HL-60/S4 (cell line): ENCODE measurements around the gene ABCD4.
"Not testable (repeated sequence)": the region's sequence is repeated elsewhere in the genome, so short reads cannot be mapped to it uniquely, and the experiment has no call there.

Experiments
- in situ Hi-C: fragments of 300-500 bp; cut with MboI; formaldehyde crosslinking; loops from 2 replicates; pipeline ENCODE4 v1.14.3; 2022; ENCODE audit warnings: low sequenced_read_pairs

ABCD4 gene

GRCh38 chr14:74308695-74309094, 6.0 kb upstream of the ABCD4 start:
- in situ Hi-C loops = no loop called here

GRCh38 chr14:74302152-74302628, 544 bp downstream of the ABCD4 start:
- in situ Hi-C loops = no loop called here

GRCh38 chr14:74301594-74302151, 1.1 kb downstream of the ABCD4 start:
- in situ Hi-C loops = no loop called here

DNA sequence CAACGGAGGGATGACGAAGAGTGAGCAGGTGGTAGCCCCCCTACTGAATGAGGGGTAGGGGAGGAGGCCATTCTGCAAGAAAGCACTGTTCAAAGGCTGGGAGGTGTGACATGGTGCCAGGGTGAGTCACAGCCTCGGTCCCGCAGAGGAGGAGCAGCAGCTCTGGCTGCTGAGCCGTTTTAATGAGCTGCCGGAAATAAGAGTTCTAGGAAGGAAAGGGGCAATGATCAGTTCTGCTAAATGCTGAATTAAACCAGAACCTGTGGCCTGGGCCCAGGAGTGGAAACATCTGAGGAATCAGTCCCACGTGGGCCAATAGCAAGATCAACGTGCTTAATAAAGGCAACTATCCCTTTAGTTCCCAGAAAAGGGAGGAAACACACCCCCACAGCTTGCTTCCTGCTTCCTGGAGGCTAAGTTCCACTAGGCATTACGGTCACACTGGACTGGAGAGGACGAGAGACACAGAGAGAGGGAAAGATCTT, 3.6 kb downstream of the ABCD4 start:
- in situ Hi-C loops = no loop called here

GRCh38 chr14:74297986-74298385, 4.7 kb downstream of the ABCD4 start:
- in situ Hi-C loops = no loop called here

DNA sequence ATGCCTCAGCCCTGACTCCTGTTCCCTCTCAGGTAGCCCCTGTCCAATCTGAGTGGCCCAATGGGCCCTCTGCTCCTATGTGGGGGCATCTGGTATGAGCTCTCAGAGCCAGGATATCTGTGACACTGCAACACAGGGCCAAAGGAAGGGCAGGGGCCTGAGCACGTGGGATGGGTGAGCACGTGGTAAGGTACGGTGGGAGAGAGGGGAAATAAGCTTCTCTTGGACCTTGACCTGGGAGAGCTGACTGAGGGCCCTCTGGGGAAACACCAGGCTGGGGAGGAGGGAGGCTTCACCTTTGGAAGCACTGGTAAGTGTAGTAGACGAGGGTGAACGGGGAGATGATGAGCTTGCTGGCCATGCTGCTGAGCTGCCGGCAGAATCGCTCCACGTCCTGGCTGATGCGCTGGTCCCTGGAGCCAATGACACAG, 6.7 kb downstream of the ABCD4 start:
- in situ Hi-C loops = no loop called here

DNA sequence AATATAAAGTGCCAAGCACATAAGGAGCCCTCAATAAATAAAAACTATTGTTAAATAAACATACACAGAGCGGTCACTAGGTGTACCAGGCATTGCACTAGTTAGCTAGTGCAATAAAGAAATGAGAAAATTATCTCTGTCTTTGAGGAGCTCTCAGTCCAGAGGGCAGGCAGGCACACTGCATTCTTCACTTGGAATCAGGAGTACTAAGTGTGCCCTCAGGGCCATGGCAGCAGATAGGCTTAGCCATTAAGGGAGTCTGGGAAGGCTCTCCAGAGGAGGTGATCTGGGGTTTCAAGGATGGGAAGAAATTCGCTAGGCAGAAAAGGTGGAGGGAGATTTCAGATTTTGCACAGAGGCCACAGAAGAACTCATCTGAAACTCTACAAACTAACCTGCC, 9.1 kb downstream of the ABCD4 start:
- in situ Hi-C loops = no loop called here

DNA sequence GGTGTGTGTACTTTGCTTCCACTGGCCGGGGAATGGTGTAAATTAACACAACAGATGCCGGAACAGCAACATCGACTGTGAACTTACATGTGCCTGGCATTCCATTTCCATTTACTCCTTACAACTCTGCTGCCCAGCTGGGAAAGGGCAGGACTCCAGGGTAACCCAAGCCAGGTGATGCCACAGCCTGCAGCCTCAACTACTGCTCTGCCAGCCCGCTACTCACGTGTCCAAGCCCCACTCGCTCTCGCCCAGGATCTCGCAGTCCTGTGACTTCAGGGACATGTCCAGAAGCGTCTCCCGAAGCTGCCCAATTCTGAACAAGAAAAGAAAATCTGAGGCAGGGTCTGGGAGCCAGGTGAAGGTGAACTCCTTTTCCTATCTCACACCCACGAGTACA, 10.7 kb downstream of the ABCD4 start:
- in situ Hi-C loops = no loop called here

- in situ Hi-C loops = no loop called here
Observed at GRCh38 chr14:74290415-74290814, 12.3 kb downstream of the ABCD4 start.

DNA sequence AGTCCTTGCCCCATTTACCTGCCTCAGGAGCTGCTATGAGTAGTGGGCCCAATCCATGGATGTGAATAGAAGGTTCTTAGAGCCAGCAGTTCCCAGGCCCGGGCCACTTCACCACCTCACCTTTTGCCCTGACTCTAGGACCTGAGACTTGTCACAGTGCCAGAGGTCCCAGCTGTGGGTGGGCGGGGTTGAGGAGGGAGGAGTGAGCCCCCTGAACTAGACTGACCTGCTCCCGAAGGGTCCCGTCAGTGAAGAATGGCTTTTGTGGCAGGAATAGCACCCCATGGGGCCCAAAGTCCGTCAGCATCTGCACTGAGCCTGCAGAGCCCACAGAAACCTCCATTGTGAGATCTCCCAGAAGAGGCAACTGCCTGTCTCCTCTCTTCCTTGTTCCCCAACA, 12.9 kb downstream of the ABCD4 start:
- in situ Hi-C loops = no loop called here

GRCh38 chr14:74286736-74287135, 16.0 kb downstream of the ABCD4 start:
- in situ Hi-C loops = no loop called here

DNA sequence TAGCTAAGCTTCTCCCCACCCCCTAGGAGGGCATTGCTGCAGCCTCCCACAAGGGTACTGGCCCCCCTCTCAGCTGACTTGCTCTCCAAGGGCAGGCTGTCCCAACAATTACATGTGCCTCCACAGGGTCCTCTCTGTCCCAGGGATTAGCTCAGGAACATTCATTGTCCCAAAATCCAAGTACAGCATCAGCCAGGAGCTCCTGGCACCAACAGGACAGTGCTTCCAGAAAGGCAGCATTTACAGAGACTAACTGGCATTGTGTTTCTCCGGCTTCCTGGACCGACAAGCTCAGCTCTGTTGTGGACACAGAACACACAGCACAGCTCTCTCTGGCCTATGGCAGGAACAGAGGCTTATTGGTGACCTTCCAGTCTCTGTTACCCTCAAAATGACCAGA, 21.7 kb downstream of the ABCD4 start:
- in situ Hi-C loops = no loop called here

GRCh38 chr14:74278080-74278479, 24.7 kb downstream of the ABCD4 start:
- in situ Hi-C loops = no loop called here

- in situ Hi-C loops = no loop called here
Observed at GRCh38 chr14:74275241-74275841, 27.4 kb downstream of the ABCD4 start.

GRCh38 chr14:74271365-74271764, 31.4 kb downstream of the ABCD4 start:
- in situ Hi-C loops = no loop called here

GRCh38 chr14:74270382-74271177, 32.2 kb downstream of the ABCD4 start:
- in situ Hi-C loops = not testable (repeated sequence)

DNA sequence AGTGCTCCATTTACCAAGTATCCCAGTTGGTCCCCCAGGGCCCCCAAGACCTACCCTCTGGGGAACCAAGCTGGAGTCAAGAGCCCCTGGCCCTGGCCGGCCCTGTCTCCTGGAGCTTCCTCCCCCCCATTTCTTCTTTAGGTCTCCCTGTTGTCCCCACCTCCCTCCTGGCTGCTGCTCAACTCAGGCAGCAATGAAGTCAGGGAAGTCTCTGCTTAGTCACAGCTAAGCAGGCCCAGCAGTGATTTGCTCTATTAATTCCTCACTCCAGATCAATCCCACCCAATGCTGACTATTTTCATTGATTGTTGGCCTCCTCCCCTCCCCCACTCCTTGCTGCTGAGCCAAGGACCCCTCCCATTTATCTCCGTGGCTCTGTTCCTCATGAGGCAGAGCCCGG, 35.1 kb downstream of the ABCD4 start:
- in situ Hi-C loops = no loop called here

GRCh38 chr14:74265301-74265965, 37.3 kb downstream of the ABCD4 start:
- in situ Hi-C loops = no loop called here

DNA sequence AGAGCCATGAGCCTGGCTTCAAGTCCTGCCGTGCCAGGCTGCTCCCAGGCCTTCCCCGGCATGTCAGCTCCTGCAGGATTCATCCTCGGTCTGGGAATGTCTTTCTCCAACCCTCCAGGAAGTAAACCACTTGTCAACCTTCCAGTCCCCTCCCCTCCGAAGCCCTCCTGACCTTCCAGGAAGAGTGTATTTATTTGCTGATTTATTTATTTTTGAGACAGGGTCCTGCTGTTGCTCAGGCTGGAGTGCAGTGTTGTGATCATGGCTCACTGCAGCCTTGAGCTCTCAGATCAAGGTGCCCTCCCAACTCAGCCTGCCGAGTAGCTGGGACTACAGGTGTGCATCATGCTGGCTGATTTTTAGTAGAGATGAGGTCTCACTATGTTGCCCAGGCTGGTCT, 38.8 kb downstream of the ABCD4 start:
- in situ Hi-C loops = no loop called here

DNA sequence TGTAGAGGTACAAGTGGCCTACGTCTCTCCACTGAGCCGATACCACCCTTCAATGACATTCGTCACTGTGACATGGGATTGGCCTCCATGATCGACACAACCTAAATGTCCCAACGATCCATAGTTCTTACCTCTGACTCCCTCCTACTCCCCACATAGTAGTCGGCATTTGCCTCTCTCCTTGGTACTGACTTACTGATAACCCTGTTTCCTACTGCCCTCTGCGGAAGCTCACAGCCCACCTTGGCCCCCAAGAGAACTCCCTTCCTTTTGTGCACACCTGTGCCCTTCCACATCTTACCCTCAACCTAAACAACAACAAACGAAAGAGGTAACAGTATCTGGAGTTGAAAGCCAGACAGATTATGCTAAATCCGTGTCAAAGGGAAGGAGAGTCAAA, 39.6 kb downstream of the ABCD4 start:
- in situ Hi-C loops = no loop called here

GRCh38 chr14:74262076-74262475, 40.7 kb downstream of the ABCD4 start:
- in situ Hi-C loops = no loop called here
